Forelimb muscle (tissue), 1 donor: ENCODE results near the gene DYNLT5. TPM values are rescaled to one million over a fixed set of nuclear protein-coding genes. Genes with fewer than 3 reads are reported as not detected.
"Not testable (repeated sequence)": the region's sequence is repeated elsewhere in the genome, so short reads cannot be mapped to it uniquely, and the experiment has no call there.

Experiments
- DNase-seq: peaks from one replicate; pipeline ENCODE4 v3.0.0-alpha.2; 2013; ENCODE audit warnings: low read depth
- polyA plus RNA-seq: library from polyadenylated mRNA; unstranded; fragments of 120-200 nt; gene quantifications from one replicate; pipeline ENCODE4 v1.2.1, GENCODE V29; 2013; ENCODE audit not compliant: insufficient read length

Gene DYNLT5
- polyA plus RNA-seq, 1 donor = 5.2 TPM

GRCh38 chr1:66788231-66788939 lies 36.1 kb downstream of the DYNLT5 start:
- DNase-seq = no peak

GRCh38 chr1:66791621-66792610 lies 39.7 kb downstream of the DYNLT5 start:
- no peak for DNase-seq

GRCh38 chr1:66795839-66796238 lies 43.6 kb downstream of the DYNLT5 start:
- DNase-seq = not testable (repeated sequence)

GRCh38 chr1:66809245-66809644 lies 57.0 kb downstream of the DYNLT5 start:
- no peak for DNase-seq

- DNase-seq = no peak
Measured at GRCh38 chr1:66809736-66810326, 57.6 kb downstream of the DYNLT5 start.

GRCh38 chr1:66824771-66825170 lies 72.5 kb downstream of the DYNLT5 start:
- DNase-seq = no peak

Other genes starting within 250 kb of the DYNLT5 start
- 1.6 TPM for gene SGIP1, start 218.3 kb upstream of the DYNLT5 start, polyA plus RNA-seq
- gene INSL5, start 48.8 kb downstream of the DYNLT5 start, polyA plus RNA-seq = not detected
- gene DNAI4, start 172.4 kb downstream of the DYNLT5 start, polyA plus RNA-seq = 4.3 TPM
- gene MIER1, start 172.5 kb downstream of the DYNLT5 start, polyA plus RNA-seq = 22.8 TPM